HepG2 (cell line): Measurements from ENCODE around the gene RNFT1. TPM values are rescaled to one million over a fixed set of nuclear protein-coding genes. Genes with fewer than 3 reads are reported as not detected.
A peak's percentile ranks its signal among the peaks of the same experiment; 100 is the strongest.

Experiments
- ASH2L ChIP-seq: fragments of 300-600, 200-600 bp; sonication (generic); IDR thresholded peaks from 2 replicates; pipeline ENCODE4 v1.7.0; 2017; ENCODE audit warnings: low read depth, mild to moderate bottlenecking, moderate library complexity, mixed read lengths, low read length; ENCODE audit not compliant: insufficient read length
- DR1 ChIP-seq: sonication (generic); formaldehyde crosslinking; IDR thresholded peaks from 2 replicates; pipeline ENCODE4 v1.8.0; 2021; ENCODE audit warnings: mild to moderate bottlenecking, missing genetic modification reagents, inconsistent platforms
- MATR3 ChIP-seq: sonication (generic); formaldehyde crosslinking; IDR thresholded peaks from 2 replicates; pipeline ENCODE4 v1.4.0; 2020; ENCODE audit warnings: missing genetic modification reagents
- NCOA2 ChIP-seq: sonication (generic); formaldehyde crosslinking; IDR thresholded peaks from 2 replicates; pipeline ENCODE4 v1.8.0; 2022; ENCODE audit warnings: inconsistent platforms
- SP4 ChIP-seq: sonication (generic); formaldehyde crosslinking; IDR thresholded peaks from 2 replicates; pipeline ENCODE4 v1.8.1; 2023; ENCODE audit warnings: mild to moderate bottlenecking, missing genetic modification reagents
- TAF1 ChIP-seq: sonication (generic); formaldehyde crosslinking; IDR thresholded peaks from 2 replicates; pipeline ENCODE4 v1.4.0; 2020; ENCODE audit warnings: missing genetic modification reagents
- ZNF205 ChIP-seq: IDR thresholded peaks from 2 replicates; pipeline ENCODE4 v1.6.1; 2018; ENCODE audit warnings: missing biosample characterization, missing genetic modification reagents
- ZNF563 ChIP-seq: sonication (generic); formaldehyde crosslinking; IDR thresholded peaks from 2 replicates; pipeline ENCODE4 v1.8.0; 2022; ENCODE audit warnings: mild to moderate bottlenecking, moderate library complexity, missing genetic modification reagents
- ZSCAN31 ChIP-seq: sonication (generic); formaldehyde crosslinking; IDR thresholded peaks from 2 replicates; pipeline ENCODE4 v1.5.0; 2020; ENCODE audit warnings: low read depth, mild to moderate bottlenecking, missing genetic modification reagents
- ZXDC ChIP-seq: sonication (generic); formaldehyde crosslinking; IDR thresholded peaks from 2 replicates; pipeline ENCODE4 v1.5.0; 2020; ENCODE audit warnings: mild to moderate bottlenecking, missing genetic modification reagents
- polyA plus RNA-seq, 8 experiments: library from polyadenylated mRNA; depleted of rRNA in 3 of 8; stranded (reverse) in 7 of 8; unstranded in 1 of 8; fragments of >200 nt; fragmentation: Illumina TruSeq in 4 of 8; extraction: Trizol in 4 of 8; gene quantifications; 2 replicates each; pipeline versions ENCODE4 v1.2.1 to v1.2.3, GENCODE V29; 2011 to 2016; ENCODE audit warnings: low read depth in 4 of 8, missing spikeins in 1 of 8, mixed read lengths in 1 of 8; ENCODE audit not compliant: insufficient read depth in 1 of 8
- total RNA-seq, 5 experiments: library from RNA; depleted of rRNA; stranded (reverse); fragments of >200 nt; fragmentation: Illumina TruSeq; extraction: Trizol; gene quantifications; 2 replicates each; pipeline ENCODE4 v1.2.3, GENCODE V29; 2016; ENCODE audit warnings: low read depth in 1 of 5
- TF ChIP-seq, protein P1 (sequence below): sonication (generic); formaldehyde crosslinking; IDR thresholded peaks from 2 replicates; pipeline ENCODE4 v1.9.0; 2022; ENCODE audit warnings: low read depth, missing genetic modification reagents
- TF ChIP-seq, protein P2 (sequence below): sonication (generic); formaldehyde crosslinking; IDR thresholded peaks from 2 replicates; pipeline ENCODE4 v1.4.0; 2020; ENCODE audit warnings: low read depth, mild to moderate bottlenecking, missing genetic modification reagents
- TF ChIP-seq, protein P3 (sequence below): sonication (generic); formaldehyde crosslinking; IDR thresholded peaks from 2 replicates; pipeline ENCODE4 v1.4.0; 2020; ENCODE audit warnings: missing genetic modification reagents

Gene RNFT1
- total and polyA plus RNA-seq, 2 of the 13 experiments (the other 11 are each of a cell fraction or from before 2014, with no cell fraction given): 19.1 to 22.1 TPM

GRCh38 chr17:59964482-59965328 lies at the start of gene RNFT1 (continued):
- TF ChIP-seq ZNF205 (CRISPR knock-in tag): peak; percentile 82; the same call in 1 of the 2 replicates
- TF ChIP-seq NCOA2: peak; percentile 32; the same call in 1 of the 2 replicates
- TF ChIP-seq ZXDC (CRISPR knock-in tag): no peak
- TF ChIP-seq, protein P1, sequence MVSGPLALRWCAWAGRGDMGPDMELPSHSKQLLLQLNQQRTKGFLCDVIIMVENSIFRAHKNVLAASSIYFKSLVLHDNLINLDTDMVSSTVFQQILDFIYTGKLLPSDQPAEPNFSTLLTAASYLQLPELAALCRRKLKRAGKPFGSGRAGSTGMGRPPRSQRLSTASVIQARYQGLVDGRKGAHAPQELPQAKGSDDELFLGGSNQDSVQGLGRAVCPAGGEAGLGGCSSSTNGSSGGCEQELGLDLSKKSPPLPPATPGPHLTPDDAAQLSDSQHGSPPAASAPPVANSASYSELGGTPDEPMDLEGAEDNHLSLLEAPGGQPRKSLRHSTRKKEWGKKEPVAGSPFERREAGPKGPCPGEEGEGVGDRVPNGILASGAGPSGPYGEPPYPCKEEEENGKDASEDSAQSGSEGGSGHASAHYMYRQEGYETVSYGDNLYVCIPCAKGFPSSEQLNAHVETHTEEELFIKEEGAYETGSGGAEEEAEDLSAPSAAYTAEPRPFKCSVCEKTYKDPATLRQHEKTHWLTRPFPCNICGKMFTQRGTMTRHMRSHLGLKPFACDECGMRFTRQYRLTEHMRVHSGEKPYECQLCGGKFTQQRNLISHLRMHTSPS (CRISPR knock-in tag): no peak
- no peak for TF ChIP-seq MATR3 (CRISPR knock-in tag)
- peak; percentile 96 for TF ChIP-seq ASH2L
- TF ChIP-seq, protein P2, sequence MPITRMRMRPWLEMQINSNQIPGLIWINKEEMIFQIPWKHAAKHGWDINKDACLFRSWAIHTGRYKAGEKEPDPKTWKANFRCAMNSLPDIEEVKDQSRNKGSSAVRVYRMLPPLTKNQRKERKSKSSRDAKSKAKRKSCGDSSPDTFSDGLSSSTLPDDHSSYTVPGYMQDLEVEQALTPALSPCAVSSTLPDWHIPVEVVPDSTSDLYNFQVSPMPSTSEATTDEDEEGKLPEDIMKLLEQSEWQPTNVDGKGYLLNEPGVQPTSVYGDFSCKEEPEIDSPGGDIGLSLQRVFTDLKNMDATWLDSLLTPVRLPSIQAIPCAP: no peak
- TF ChIP-seq SP4: peak; percentile 80
- peak; percentile 92 for TF ChIP-seq ZSCAN31
- peak; percentile 36; the same call in 1 of the 2 replicates for TF ChIP-seq ZNF563
- peak; percentile 87 for TF ChIP-seq TAF1 (CRISPR knock-in tag)
- 0 out of 2 replicates have a peak, but pooled peaks have one; percentile 34 for TF ChIP-seq DR1 (CRISPR knock-in tag)
- TF ChIP-seq, protein P3, sequence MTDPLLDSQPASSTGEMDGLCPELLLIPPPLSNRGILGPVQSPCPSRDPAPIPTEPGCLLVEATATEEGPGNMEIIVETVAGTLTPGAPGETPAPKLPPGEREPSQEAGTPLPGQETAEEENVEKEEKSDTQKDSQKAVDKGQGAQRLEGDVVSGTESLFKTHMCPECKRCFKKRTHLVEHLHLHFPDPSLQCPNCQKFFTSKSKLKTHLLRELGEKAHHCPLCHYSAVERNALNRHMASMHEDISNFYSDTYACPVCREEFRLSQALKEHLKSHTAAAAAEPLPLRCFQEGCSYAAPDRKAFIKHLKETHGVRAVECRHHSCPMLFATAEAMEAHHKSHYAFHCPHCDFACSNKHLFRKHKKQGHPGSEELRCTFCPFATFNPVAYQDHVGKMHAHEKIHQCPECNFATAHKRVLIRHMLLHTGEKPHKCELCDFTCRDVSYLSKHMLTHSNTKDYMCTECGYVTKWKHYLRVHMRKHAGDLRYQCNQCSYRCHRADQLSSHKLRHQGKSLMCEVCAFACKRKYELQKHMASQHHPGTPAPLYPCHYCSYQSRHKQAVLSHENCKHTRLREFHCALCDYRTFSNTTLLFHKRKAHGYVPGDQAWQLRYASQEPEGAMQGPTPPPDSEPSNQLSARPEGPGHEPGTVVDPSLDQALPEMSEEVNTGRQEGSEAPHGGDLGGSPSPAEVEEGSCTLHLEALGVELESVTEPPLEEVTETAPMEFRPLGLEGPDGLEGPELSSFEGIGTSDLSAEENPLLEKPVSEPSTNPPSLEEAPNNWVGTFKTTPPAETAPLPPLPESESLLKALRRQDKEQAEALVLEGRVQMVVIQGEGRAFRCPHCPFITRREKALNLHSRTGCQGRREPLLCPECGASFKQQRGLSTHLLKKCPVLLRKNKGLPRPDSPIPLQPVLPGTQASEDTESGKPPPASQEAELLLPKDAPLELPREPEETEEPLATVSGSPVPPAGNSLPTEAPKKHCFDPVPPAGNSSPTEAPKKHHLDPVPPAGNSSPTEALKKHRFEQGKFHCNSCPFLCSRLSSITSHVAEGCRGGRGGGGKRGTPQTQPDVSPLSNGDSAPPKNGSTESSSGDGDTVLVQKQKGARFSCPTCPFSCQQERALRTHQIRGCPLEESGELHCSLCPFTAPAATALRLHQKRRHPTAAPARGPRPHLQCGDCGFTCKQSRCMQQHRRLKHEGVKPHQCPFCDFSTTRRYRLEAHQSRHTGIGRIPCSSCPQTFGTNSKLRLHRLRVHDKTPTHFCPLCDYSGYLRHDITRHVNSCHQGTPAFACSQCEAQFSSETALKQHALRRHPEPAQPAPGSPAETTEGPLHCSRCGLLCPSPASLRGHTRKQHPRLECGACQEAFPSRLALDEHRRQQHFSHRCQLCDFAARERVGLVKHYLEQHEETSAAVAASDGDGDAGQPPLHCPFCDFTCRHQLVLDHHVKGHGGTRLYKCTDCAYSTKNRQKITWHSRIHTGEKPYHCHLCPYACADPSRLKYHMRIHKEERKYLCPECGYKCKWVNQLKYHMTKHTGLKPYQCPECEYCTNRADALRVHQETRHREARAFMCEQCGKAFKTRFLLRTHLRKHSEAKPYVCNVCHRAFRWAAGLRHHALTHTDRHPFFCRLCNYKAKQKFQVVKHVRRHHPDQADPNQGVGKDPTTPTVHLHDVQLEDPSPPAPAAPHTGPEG (CRISPR knock-in tag): peak; percentile 64; the same call in 1 of the 2 replicates
